ENCODE results near the gene DYRK1A.

Gene DYRK1A

DNA sequence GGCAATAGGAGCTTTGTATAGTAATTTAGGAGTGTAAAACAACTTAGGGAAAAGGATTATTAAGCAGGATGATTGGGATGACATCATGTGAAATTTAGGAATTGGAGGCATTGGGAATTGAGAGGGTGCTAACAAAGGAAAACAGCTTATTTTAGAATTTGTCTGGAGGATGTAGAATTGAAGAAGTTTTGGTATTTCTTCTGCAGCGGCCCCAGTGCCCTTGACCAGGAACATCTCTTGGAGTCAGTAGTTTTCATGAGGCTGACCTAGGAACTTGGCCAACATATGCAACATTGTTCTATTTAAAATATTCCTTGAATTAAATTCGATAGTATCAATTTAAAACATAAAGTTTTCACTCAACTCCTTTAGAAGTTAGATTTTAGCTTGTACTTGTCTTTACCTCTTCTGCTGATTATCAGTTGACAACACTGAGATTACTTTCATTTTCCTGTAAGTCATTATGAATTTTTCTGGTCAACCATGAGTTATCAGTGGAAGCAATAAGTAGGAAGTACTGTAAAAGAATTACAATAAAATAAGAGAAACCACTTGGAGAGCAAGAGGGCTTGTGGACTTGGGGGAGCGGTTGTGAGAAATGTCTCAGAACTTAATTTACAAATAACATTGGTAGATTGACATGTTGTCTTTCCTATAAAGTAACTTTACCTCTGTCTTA is 52.8 kb downstream of the DYRK1A start:
- DNase-seq (ENCODE audit: low spot score) = no peak

DNA sequence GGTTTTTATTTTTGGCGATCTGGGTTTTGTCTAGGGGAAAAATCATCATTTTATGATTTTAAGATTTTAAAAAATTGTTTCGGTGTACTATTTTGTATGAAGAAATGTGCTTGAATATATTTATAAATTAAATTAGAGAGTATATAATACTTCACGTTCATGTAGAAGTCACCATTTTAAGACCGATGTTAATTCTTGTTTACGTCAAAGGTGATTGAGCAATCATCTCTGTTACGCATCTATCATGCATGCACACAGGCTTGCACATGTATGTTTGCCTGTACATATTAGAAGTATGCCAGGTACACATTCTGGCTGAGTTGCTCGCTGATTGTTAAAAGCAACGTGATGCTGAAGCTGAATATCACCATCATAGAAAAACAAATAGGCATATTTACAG is 54.7 kb downstream of the DYRK1A start:
- DNase-seq (ENCODE audit: low spot score) = no peak

DNA sequence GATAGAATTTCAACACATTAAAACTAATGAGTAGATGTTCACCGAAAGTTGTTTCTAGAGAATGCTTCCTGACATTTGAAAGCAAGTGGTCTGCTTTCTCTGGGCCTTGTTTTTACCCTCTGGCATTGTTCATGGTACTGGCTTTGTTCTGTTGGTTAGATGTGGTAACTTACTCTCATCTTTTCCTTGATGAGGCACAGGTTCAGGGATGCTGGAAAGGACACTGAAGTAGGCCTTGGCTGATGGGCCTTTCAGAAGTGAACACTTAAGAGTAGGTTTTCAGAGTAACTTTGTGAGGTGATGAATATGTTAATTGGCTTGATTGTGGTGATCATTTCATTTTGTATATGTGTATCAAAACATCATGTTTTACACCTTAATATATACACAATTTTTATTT is 55.8 kb downstream of the DYRK1A start:
- no peak for DNase-seq (ENCODE audit: low spot score)

DNA sequence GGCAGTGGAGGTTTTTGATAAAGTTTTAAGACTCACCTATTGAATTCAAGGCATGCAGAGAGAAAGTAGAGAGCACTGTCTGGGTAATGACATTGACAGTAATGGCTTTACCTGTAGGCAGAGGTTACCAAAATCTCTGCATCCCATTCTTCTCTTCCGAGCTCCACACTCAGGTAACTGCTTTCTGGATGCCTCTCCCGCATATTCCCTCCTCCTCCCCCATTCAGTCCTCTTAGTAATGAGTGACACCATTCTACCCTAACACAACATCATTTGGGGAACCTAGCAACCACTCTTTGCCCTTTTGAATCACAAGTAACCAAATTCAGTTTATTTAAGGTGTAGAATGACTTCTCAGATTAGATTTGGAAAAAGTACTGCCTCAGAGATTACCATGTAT is 56.5 kb downstream of the DYRK1A start:
- no peak for DNase-seq (ENCODE audit: low spot score)

DNA sequence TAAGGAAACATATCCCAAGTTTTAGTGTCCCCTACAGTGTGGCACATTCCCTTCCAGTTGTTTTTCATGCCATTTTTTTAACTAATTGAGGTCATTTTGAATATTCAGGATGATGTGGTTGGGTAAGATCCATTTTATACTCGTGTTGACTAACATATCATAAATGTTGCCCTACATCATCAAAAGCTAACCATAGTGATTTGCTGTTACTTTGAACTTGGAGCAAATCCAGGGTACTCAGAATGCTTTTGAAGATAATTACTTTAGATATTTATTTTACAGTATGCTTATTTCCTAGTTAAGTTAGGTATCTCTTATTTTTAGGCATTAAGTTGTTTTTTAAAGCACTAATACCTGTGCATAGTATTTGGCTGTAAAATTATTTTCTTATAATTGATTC is 57.8 kb downstream of the DYRK1A start:
- no peak for DNase-seq (ENCODE audit: low spot score)

DNA sequence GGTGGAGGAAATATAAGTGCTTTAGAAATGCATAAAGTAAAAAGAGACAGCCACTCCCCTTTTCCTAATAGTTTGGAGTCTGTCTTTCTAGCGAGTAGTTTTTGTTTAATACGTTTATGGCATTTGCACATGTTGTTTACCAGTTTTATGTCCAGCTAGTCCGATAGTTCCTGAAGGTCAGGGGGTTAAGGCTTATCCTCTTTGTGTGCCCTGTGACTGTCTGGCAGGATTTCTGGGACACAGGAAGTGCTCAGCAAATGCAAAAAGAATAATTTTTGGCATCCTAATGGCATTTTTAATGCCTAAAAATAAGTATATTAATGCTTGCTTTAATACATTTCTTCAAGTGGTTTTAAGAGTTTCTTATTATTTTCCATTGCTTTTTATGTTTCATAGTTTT is 58.4 kb downstream of the DYRK1A start:
- DNase-seq (ENCODE audit: low spot score) = no peak

DNA sequence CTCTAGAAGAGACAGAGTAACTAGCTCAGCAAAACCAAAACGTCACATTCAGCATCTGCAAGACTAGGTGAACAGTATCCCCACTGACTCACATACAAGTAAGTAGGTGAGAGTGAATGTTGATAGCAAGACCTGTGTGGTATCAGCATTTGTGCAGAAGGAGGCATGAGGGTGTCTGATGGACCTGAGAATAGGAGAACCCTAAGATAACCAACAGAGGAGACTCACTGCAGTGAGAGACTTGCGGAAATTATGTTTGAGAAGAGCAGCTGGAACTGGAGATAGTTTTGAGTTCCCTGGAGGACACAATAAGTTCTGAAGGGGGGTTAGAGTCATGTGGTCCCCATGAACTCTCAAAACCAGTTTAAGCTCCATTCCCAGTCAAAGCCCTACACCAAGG is 59.1 kb downstream of the DYRK1A start:
- no peak for DNase-seq (ENCODE audit: low spot score)

DNA sequence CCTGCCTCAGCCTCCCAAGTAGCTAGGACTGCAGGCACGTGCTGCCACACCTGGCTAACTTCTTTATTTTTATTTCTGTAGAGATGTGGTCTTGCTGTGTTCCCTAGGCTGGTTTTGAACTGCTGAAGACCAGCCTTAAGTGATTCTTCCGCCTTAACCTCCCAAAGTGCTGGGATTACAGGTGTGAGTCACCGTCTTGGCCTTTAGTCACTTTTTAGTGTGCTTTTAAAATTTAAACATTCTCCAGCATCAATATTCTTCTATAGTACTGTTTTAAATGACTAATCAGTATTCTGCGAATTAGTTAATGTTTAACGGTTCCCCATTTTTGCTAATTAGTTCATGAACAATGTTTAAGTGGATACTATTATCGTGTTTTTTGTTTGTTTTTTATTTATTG is 60.6 kb downstream of the DYRK1A start:
- DNase-seq (ENCODE audit: low spot score) = no peak

DNA sequence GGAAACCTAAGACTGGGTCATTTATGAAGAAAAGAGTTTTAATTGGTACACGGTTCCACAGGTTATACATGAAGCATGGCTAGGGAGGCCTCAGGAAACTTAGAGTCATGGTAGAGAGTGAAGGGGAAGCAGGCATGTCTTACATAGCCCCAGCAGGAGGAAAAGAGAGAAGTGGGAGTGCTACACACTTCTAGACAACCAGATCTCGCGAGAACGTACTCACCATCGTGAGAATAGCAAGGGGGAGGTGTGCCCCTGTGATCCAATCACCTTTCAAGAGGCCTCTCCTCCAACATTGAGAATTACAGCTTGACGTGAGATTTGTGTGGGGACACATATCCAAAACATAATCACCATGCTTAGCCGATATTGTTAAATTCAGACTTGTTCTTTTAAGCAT is 62.8 kb downstream of the DYRK1A start:
- no peak for DNase-seq (ENCODE audit: low spot score)

DNA sequence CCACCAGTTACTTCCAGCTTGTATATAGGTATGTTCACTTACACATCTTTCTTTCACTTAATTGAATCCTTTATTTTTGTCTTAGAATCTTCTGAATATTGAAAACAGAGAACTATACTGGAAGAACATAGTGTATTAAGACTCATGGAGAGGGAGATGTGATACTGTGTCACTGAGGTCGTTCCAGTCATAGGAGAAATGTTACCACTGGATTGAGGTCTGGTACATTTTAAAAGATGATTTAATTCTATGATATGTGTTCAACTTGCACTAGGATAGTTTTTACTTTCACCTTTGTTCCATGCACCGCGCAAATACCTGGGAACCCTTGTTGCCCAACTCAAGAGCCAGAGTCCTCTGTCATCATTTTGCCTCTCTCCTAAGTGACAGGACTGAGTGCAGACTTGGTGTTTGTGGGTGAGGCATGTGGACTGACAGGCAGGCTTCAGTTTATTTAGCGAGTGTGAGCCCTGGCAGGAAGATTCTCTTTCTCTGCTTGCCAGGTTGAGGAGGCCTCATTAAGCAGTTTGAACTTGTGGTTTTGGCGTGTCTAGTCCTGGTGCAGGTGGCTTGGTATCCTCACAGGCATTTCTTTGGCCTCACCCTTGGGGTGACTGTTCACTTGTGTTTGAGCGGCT is 63.7 kb downstream of the DYRK1A start:
- no peak for DNase-seq (ENCODE audit: low spot score)

DNA sequence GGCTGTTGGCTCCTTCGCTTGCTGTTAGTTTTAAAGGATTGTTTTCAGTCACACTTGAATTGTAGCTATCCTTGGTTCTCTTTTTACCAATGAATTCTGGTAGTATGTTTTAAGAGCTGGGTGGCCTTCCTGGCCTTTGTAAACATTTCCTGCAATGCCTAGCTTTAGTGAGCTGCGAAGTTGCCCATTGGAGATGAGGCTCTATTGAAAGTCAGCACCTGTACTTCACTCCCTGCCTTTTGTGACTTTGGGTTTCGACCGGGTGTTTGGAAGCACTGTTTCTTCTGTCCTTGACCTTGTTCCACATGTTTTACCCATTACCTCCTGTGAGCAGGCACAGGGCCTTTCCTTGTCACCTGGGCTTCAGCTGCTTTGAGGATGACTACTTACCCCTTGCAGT is 64.7 kb downstream of the DYRK1A start:
- no peak for DNase-seq (ENCODE audit: low spot score)

DNA sequence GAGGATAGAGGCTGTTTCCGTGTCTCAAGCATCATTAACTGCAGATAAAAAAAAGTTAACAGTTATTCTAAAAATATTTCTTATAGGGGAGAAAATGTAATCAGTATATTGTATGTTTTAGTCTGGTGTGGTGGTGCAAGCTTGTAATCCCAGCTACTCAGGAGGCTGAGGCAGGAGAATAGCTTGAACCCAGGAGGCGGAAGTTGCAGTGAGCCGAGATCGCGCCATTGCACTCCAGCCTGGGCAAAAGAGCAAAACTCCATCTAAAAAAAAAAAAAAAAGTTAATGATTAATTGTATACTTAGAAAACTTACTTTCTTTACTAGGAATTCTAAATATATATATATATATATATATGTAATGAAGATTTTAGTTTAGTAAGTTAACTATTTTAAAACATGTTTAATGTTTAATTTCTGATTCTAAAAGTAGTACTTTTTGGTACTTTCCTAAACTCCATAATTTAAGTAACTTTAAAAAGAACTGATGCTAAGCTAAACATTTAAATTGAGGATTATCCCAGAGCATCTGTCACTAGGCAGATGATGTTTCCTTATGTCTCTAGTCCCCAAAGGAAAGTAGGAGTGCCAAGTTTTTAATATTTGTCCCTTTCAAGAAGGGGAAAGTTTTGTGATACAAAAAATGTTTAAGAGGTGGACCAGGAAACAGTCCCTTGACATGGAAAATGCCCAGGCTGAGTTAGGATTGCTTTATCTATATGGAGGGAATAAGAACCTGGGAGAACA is 66.3 kb downstream of the DYRK1A start:
- DNase-seq (ENCODE audit: low spot score) = no peak

DNA sequence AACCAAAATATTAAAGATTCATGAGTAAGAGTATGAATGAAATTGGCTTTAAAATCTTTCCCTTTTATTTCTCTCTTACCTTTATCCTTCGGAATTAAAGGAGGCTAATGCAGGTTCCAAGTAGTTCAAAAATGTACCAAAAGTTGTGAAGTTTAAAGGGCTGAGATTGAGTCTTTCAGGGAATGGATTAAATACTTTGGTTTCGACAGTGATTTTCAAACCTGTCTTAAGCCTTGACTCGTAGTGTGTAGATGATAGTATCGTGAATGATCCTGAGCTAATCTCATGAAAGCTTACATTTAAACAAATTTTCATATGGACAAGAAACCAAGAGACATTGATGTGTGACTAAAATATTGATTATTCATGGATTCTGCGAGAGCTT is 66.9 kb downstream of the DYRK1A start:
- DNase-seq (ENCODE audit: low spot score) = no peak

DNA sequence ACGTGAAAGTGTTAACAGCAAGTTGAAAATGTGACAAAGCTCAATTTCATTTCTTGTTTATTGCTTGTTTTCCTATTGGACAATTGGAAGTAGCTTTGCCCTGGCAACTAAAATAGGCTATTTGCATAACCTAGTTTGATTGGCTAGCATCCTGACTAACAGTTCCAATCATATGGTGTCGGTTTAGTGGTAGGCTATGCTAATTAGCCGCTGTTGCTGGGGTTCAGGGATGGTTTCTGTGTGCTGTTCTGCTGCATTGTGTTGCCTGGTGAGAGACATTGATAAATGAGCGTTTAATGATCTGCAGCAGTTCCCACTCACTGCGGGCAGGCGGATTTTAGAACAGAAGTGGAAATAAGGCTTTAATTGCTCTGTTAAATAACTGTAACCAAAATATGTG is 68.5 kb downstream of the DYRK1A start:
- DNase-seq (ENCODE audit: low spot score) = peak; percentile 94

DNA sequence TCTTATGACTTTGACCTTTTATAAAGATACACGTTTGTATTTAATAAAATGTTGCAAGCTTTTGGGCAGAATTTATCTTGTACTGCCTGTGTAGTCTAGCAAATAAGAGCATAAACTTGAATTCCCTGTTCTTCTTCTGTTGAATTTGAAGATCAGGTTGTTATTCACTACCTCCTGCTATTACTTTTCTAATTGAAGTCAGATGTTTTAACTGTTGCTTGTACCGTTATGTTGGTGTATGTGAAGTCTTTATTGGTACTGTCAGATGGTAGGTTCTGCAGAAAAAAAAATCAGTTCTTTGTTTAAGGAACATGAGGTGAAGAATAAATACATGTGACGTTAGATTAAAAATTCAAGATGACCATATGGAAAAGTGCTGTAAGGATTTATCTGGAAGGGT is 69.1 kb downstream of the DYRK1A start:
- no peak for DNase-seq (ENCODE audit: low spot score)

DNA sequence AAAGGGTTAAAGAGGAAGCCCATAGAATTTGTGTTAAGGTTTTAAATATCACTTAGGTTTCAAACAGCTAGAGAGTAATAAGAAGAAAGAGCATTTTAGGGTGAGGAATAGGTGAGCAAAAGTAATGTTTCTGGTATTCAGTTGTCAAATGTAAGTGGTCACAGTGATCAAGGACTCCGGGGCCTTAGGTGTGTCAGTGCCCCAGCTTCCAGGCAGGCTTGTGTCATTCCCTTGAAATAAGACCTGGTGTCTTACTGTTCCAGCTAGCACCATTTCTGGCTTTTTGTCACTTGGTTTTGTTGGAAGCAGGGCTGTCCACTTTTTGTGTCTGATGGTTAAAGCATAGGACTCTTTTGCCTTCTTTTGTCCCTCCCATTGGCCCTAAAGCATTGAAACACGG is 69.6 kb downstream of the DYRK1A start:
- no peak for DNase-seq (ENCODE audit: low spot score)

DNA sequence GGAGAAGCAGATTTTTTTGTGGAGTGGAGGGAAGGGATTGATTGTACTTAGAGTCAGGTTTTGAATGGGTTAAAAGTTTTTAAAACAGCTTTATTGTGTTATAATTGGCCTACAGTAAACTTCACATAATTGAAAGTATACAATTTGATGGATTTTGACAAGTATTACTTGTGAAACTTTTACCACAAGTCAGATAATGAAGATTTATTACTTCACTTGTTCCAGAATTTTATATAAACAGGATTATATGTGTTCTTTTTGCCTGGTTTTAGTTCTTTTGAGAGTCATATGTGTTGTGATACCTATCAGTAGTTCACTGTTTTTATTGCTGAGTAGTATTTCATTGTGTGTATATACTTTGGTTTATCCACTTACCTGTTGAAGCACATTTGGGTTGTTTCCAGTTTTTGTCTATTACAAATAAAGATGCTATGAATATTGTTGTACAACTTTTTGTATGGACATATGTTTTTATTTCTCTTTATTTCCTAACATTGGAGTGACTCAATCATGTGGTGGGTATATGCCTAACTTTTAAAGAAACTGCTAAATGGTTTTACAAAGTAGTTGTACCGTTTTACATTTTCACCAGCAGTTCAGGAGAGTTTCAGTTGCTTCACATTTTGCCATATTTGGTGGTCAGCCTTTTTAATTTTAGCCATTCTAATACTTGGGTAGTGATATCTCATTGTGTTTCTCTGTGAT is 71.0 kb downstream of the DYRK1A start:
- DNase-seq (ENCODE audit: low spot score) = no peak

DNA sequence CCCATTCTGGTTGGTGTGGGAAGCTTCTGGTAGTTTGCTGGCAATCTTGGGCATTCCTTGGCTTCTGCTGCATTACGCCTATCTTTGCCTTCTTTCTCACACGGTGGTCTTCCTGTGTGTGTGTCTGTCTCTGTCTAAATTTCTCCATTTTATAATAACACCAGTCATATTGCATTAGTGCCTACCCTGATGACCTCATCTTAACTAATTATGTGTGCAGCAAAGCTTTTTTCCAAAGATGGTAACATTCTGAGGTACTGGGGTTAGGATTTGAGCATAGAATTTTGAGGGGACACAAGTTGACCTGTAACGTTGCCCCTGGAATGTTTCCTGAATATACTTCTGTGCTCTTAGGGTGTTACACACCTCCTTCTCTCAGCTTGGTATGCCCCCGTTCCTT is 77.1 kb downstream of the DYRK1A start:
- DNase-seq (ENCODE audit: low spot score) = no peak

DNA sequence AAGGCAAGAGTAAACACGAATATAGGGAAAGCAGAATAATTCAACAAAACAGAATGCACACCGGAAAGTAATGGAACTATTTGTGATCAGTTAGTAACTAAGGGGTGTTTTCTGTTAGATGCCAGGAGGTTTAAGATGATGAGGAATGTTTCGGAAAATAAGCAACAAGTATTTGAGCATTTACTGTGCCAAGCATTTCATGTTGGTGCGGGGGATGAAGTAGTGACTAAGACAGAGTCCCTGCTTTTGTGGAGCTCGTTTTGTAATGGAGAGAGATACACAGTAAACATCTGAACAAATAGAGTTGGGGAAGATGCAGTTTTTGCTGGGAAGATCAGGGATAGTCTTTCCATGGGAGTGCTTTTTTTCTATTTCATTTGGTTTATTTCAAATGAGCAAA is 78.7 kb downstream of the DYRK1A start:
- no peak for DNase-seq (ENCODE audit: low spot score)

DNA sequence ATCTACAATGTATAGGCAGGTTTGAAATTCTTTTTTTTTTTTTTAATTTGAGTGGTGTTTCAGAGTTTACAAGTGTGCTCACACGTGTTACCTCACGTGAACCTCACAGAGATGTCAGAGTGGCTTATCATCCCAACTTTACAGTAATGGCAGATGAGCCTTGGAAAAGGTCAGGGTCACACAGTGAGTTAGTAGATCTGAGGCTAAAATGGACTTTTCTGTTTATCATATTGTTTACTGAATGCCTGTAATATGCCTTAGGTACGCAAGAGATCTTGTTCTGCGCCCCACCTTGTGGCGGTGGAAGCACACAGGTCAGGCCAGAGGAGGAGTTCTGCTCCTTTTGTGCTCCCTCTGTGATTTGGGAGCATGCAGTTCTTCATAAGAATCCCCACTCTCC is 80.0 kb downstream of the DYRK1A start:
- no peak for DNase-seq (ENCODE audit: low spot score)

DNA sequence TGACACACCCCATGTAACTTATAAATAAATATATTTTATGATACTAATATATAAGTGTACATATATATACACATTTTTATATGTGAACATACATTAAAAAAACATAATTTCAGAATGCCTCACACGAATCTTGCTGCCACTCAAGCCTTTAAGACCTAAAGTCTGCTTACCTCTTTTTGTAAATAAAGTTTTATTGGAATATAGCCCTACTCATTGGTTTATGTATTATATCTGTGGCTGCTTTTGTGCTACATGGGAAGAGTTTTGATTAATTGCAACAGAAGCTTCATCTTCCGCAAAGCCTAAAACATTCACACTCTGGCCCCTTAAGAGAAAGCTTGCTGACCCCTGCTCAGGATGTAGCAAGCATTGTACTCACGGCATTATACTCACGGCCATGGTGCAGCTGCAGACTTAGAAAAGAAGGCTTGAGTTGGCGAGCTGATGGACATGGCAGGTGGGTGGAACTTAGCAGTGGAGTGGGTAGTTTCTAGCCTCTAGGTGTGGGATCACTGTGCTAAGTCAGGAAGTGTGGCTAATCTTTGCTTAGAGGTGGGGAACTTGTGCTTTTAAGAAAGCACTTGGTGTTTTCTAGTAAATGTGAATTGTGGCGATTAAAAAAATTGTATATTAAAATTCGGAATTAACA is 80.8 kb downstream of the DYRK1A start:
- DNase-seq (ENCODE audit: low spot score) = no peak

DNA sequence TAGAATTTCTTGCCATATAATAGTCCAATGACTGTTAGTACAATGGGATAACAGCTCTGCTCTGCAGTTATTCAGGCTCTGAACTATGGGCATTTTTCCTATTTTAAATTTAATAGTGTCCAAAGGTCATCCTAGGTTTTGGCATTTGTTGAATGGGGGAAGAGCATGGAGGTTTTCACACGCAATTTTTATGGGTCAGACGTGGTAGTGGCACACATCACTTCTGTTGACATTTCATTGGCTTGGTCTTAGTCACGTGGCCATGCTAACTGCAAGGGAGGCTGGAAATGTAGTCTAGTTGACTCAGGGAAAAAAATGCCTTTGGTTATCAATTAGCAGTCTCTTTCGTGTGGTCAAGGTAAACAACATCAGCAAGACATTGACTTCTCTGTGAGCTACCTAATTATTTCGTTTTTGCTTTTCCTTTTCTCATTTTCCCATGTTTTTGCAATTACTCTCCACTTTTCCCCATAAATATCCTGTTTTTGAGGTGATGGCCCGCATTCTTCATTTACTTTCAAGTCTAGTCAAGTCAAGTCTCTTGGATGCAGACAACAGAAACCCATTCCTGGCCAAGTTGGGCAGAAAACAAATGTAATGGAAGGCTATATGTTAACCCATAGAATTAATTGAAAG is 82.8 kb downstream of the DYRK1A start:
- DNase-seq (ENCODE audit: low spot score) = no peak

Data from globus pallidus (tissue), 1 donor.